GM19438 (cell line): ENCODE measurements around the gene CINP.
"Not testable (repeated sequence)": the region's sequence is repeated elsewhere in the genome, so short reads cannot be mapped to it uniquely, and the experiment has no call there.

Experiments used
- ATAC-seq: cut with Tn5 transposase; IDR thresholded peaks from one replicate; pipeline ENCODE4 v1.9.1; 2021; ENCODE audit warnings: low read depth; ENCODE audit not compliant: unreplicated experiment

CINP gene

GRCh38 chr14:102356280-102356679, 6.4 kb downstream of the CINP start:
- no peak for ATAC-seq

GRCh38 chr14:102353126-102353619, 9.5 kb downstream of the CINP start:
- ATAC-seq = no peak

DNA sequence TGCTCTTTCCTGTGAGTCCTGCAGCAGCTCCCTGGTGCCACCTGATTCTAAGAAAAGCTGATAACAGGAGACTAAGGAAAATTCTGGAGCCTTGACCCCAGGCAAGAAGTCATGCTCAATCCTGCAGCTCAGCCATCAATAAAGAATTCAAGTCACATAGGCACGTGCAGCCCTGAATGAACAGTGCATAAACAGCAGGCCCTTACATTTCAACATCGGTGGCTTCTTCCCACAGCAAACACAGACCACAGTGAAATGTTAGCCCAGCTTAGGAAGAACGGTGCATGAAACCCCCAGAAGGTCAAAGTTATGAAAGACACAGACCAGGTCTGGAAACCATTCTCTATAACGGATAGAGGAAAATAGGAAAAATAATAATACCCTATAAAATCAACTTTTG, 10.5 kb downstream of the CINP start:
- no peak for ATAC-seq

DNA sequence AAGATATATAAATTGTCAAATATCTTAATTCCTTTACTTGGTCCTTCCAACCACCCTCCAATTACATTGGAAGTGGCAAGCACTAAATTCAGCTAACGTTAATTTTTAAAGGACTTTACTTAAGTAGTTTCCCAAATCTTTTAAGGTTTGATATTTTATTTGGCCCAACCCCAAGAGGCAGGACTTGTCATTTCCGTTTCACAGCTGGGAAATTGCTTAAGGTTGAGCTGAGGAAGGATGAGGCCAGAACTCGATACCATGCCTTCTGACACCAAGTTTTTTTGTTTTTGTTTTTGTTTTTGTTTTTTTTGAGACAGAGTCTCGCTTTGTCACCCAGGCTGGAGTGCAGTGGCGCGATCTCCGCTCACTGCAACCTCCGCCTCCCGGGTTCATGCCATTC, 11.1 kb downstream of the CINP start:
- ATAC-seq = not testable (repeated sequence)

- ATAC-seq = no peak
These were observed 11.7 kb downstream of the CINP start for GRCh38 chr14:102351023-102351422.

DNA sequence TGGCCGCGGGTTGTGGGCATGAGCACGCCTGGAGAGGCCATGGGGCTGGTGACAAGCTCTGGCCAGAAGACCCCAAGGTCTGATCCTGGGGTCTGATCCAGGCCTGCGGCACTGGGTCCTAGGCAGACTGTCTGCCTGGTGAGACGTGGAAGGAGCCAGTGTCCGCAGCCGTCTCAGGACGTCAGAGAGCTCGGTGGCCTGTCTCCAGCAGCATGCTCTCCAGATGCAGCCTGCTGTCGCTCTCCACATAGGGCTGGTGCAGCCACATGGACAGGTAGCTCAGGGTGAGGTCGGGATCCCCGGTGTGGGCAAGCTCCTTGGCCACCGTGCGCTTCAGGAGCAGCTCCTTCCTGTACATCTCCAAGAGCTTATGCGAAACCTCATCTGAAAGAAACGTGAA, 14.3 kb downstream of the CINP start:
- no peak for ATAC-seq

DNA sequence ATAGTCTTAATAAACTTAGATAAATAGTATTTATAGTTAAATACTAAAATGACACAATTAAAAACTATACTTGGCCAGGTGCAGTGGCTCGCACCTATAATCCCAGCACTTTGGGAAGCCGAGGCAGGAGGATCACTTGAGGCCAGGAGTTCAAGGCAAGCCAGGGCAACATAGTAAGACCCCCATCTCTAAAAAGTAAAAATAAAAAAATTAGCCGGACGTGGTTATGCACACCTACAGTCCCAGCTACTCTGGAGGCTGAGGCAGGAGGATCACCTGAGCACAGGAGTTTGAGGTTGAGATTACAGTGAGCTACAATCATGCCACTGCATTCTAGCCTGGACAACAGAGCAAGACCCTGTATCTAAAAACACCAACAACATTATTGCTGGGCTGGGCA, 16.0 kb downstream of the CINP start:
- no peak for ATAC-seq

- ATAC-seq = no peak
These were observed 17.5 kb downstream of the CINP start for GRCh38 chr14:102345232-102345631.

DNA sequence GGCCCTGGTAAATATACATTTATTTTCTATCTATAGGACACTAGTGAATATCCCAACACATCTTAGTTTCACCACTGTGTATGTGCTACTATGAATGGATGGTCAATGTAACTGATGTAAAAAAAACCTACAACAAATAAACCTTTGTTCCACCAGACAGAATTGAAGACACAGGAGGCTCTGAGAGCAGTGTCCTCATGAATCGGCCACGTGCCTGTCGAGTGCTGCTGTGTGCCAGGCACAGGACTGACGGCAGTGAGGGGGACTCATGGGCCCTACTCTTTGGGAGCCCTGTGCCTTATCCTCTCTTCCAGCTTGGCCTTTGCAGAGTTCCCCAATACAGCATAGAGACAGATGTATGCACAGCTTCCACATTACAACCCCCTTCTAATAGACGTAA, 18.2 kb downstream of the CINP start:
- ATAC-seq = no peak

- no peak for ATAC-seq
These were observed 18.6 kb downstream of the CINP start for GRCh38 chr14:102344084-102344483.

DNA sequence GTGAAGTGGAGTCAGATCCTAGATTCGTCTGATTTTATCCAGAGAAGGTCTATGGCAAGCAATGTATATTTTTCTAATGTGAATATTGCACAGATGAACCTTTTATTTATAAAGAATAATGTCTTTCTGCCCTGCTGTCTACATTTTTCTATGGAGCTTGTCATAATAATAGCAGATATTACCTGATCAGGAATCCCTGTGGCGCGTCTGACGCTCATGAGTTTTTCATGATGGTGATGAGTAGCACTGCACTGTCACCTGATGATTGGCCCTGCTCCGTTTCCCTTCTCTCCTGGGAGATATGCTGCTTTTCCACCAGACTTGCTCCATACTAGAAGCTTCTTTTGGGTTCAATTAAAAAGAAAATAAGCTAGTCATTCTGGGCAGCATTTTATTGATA, 20.5 kb downstream of the CINP start:
- no peak for ATAC-seq

DNA sequence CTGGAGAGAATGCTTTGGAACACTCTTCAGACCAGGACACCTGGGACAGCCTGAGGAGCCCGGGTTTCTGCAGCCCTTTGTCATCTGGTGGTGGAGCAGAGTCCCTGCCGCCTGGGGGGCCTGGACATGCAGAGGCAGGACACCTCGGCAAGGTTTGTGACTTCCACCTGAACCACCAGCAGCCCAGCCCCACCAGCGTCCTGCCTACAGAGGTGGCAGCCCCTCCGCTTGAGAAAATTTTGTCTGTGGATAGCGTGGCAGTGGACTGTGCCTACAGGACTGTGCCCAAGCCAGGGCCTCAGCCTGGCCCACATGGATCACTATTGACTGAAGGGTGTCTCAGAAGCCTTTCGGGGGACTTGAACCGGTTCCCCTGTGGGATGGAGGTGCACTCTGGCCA, 21.1 kb downstream of the CINP start:
- ATAC-seq = no peak

GRCh38 chr14:102338724-102339123, 24.0 kb downstream of the CINP start:
- no peak for ATAC-seq

GRCh38 chr14:102335163-102335562, 27.5 kb downstream of the CINP start:
- no peak for ATAC-seq

DNA sequence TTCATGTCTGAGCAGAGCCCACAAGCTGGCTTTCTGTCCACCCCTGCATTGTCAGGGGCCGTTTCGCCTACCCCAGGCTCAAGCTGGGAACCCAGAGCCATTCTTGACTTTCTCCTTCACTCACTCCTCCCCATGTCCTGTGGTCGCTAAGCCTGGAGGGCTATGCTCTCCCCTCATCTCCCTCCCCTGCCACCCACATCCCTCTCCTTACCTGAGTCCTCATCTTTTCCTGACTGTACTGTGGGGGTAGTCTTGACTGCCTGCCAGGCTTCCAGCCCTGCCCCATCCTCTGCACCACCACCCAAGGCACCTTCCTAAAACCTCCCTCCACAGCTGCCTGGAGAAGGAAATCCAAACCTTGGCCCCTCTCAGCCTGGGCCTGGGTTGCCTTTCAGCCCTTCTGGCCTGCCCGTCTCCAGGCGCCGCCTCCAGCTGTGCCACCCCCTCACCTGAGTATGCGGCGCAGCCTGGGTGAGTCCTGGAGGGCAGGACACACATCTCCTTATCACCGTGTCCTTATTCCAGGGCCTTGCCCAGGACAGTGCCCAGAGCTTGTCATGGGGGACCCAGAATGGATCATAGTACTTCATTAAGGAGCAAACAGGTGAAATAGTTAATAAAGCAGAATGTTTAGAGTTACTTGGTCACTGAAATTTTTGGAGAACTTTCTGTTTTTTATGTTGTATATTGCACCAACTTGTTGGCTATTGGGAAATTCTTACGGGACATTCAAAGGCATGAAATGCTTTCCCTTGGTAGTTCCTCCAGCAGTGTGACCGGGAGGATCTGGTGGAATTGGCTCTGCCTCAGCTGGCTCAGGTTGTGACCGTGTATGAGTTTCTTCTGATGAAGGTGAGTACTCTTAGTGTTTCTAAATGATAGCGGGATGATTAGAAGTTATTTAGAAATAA, 28.6 kb downstream of the CINP start:
- ATAC-seq = no peak

- no peak for ATAC-seq
These were observed 29.3 kb downstream of the CINP start for GRCh38 chr14:102333390-102333789.

- no peak for ATAC-seq
These were observed 31.9 kb downstream of the CINP start for GRCh38 chr14:102330806-102331205.

DNA sequence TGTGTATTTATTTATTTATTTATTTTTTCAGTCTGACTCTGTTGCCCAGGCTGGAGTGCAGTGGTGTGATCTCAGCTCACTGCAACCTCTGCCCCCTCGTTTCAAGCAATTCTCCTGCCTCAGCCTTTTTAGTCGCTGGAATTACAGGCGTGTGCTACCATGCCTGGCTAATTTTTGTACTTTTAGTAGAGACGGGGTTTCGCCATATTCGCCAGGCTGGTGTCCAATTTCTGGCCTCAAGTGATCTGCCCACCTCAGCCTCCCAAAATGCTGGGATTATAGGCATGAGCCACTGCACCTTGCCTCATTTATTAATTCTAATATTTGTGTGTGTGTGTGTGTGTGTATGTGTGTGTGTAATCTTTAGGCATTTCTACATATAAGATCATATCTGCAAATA, 33.3 kb downstream of the CINP start:
- ATAC-seq = not testable (repeated sequence)

- no peak for ATAC-seq
These were observed 36.1 kb downstream of the CINP start for GRCh38 chr14:102326583-102326982.

DNA sequence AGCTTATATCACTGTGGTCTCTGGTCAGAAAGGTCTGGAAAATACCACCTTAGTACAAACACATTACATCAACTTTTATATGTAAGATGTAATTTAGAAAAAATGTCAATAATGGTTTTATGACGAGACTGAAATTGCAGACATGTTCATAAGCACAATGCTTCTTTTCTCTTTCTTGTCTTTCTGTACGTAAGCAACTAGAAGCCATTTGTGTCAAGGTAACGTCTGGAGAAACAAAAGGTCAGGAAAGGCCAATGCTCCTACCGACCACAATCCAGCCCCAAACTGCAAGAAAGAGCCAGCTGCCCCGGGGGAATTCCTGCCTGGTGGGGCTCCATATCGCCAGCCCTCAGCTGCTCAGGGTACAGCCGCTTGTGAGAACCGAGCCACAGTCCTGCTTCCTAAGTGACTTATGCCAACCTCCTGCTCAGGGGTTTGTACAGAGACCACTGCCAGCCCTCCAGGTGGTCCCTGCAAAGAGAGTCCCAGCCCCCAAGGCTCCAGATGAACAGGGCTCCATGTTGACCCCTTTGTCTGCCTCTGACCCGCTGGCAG, 36.8 kb downstream of the CINP start:
- ATAC-seq = no peak

GRCh38 chr14:102323102-102323501, 39.6 kb downstream of the CINP start:
- no peak for ATAC-seq
